HuH-7.5 (cell line): ENCODE measurements around the gene CSH1.
"Not testable (repeated sequence)": the region's sequence is repeated elsewhere in the genome, so short reads cannot be mapped to it uniquely, and the experiment has no call there.

Experiments used
- DNase-seq: peaks from one replicate; pipeline ENCODE4 v3.0.0; 2011; ENCODE audit warnings: low spot score

Gene CSH1

DNA sequence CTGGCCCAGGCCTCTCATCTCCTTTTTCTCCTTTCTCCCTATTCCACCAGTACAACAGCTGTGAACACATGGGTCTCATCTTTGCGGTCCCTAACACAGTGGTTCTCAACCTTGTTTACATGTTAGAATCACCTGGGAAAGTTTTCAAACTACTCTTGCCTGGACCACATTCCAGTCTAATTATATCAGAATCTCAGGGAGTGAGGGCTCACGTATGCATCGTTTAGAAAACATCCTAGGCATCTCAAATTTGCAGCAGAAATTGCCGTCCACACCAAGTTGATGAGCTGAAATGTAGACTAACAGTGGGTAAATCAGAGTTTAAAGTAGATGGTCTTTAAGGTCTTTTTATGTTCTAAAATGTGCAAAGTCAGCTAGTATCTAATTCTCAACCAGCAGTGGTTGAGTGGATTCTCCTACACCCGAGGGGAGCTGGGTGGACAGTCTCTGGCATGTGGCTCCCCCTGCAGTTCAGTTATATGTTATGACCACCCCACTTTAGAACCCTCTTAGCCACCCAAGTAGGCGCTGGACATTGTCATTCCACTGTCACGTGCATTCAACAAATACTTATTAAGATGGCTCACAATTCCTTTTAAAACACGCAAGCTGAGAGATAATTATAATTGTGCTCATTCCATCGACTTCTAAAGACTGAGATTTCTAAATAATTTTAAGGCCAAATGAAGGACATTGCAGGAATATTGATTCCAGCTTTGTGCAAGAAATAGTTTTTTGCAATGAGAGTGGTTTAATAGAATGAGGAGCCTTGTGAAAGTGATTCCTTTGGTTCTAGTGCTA is 26.7 kb downstream of the CSH1 start:
- DNase-seq: not testable (repeated sequence)

DNA sequence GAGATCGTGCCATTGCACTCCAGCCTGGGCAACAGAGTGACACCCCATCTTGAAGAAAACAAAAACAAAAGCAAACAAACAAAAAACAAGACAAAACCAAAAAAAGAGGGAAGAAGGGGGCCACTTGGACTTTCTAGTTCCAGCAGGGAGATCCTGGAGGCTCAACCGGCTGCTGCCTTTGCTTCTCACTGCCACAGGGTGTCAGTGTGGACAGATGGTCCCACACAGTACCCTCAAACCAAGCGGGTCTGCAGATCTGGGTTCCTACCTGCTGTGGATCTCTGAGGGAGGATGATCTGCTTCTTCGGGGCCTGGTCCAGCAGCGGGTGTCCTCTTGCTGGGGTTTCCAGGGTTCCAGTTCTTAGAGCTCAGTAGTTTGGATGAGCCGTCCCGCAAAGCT is 29.7 kb downstream of the CSH1 start:
- not testable (repeated sequence) for DNase-seq

GRCh38 chr17:63859257-63859656 is 37.1 kb downstream of the CSH1 start:
- DNase-seq: no peak

- not testable (repeated sequence) for DNase-seq
These were observed 39.9 kb downstream of the CSH1 start for GRCh38 chr17:63856425-63856824.

- no peak for DNase-seq
These were observed 41.2 kb downstream of the CSH1 start for GRCh38 chr17:63855185-63855584.

- DNase-seq: no peak
These were observed 41.7 kb downstream of the CSH1 start for GRCh38 chr17:63854709-63855108.

GRCh38 chr17:63853260-63853659 is 43.1 kb downstream of the CSH1 start:
- DNase-seq: no peak

- DNase-seq: no peak
These were observed 46.0 kb downstream of the CSH1 start for GRCh38 chr17:63850401-63850800.

GRCh38 chr17:63848834-63849689 is 47.3 kb downstream of the CSH1 start:
- no peak for DNase-seq

DNA sequence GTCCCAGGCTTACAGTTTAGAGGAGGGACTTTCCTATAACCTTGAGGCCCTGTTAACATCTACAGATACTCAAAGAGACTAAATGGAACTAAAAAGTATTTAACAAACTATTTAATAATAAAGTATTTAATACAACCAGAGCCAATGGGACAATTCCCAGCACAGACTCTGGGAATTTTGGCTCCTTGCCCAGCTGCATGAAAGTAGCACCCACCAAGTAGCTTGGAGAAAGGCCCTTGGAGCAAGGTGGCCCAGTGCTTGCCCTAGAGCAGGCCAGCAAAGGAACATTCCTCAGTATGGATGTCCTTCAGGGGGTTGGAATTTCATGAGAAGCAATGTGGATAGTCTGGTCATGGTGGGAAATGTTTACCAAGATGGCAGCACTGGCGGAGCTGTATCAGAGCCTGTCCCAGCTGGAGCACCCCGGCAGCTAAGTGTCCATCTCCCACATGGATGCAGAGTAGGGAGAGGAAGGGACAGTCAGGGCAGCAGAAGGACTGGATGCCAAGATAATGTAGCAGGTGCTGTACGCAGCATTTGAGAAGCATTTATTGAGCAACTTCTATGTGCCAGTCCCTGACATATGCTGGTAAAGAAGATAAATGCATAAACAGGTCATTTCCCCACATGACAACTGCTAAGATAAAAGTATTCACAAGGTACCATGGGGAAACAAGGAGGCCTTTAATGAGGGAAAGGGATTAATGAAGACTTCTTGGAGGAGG is 48.7 kb downstream of the CSH1 start:
- no peak for DNase-seq

- DNase-seq: no peak
These were observed 50.9 kb downstream of the CSH1 start for GRCh38 chr17:63845509-63845908.
